Tibial nerve (tissue), 4 donors: ENCODE data around the gene TIMM22. TPM values are rescaled to one million over a fixed set of nuclear protein-coding genes. Genes with fewer than 3 reads are reported as not detected.

Experiments
- DNase-seq, 2 donors: peaks; one replicate each; pipeline ENCODE4 v3.0.0-alpha.2; 2019; ENCODE audit warnings: low spot score in 2 of 2
- H3K27ac ChIP-seq, 4 donors: fragments of 200-600 bp; sonication (generic) in 3 of 4; one replicate each; pipeline ENCODE4 v1.5.1; 2017 to 2019; ENCODE audit warnings: mild to moderate bottlenecking in 1 of 4
- H3K27me3 ChIP-seq, 2 donors: fragments of 200-600 bp; sonication (generic) in 1 of 2; one replicate each; pipeline versions ENCODE4 v1.5.1 to v1.6.0; 2017 to 2019
- H3K36me3 ChIP-seq, 3 donors: fragments of 200-600 bp; sonication (generic); one replicate each; pipeline ENCODE4 v1.5.1; 2018 to 2019
- H3K4me1 ChIP-seq, 4 donors: fragments of 200-600 bp; sonication (generic) in 3 of 4; one replicate each; pipeline ENCODE4 v1.5.1; 2017 to 2019
- H3K4me3 ChIP-seq, 4 donors: fragments of 200-600 bp; sonication (generic) in 3 of 4; one replicate each; pipeline ENCODE4 v1.5.1; 2017 to 2019; ENCODE audit warnings: mild to moderate bottlenecking in 1 of 4, moderate library complexity in 1 of 4
- H3K9me3 ChIP-seq, 4 donors: fragments of 200-600 bp; sonication (generic) in 3 of 4; one replicate each; pipeline ENCODE4 v1.5.1; 2017 to 2019
- EP300 ChIP-seq, 2 donors: sonication (generic); formaldehyde crosslinking; IDR thresholded peaks; one replicate each; pipeline ENCODE4 v1.6.1; 2017; ENCODE audit warnings: antibody characterized with exemption in 2 of 2, mild to moderate bottlenecking in 1 of 2
- POLR2A ChIP-seq, 2 donors: fragments of 450-650 bp; IDR thresholded peaks; one replicate each; pipeline ENCODE4 v1.6.1; 2017; ENCODE audit warnings: antibody characterized with exemption in 2 of 2, mild to moderate bottlenecking in 2 of 2, moderate library complexity in 2 of 2
- WGBS, 2 donors: methylation state at CpG; one replicate each; pipeline ENCODE4 v1.1.5; 2018; 5-methylcytosine and 5-hydroxymethylcytosine counted together
- total RNA-seq, 4 donors: library from RNA; depleted of rRNA; stranded (reverse); fragments of >200 nt; gene quantifications; one replicate each; pipeline ENCODE4 v1.1.0, GENCODE V29; 2016
- TF ChIP-seq, protein P1 (sequence below), 5 experiments: fragments of 200-600 bp in 3 of 5; fragments of 450-650 bp in 2 of 5; sonication (generic) in 3 of 5; IDR thresholded peaks; one replicate each; pipeline ENCODE4 v1.5.1; 2016 to 2019; ENCODE audit warnings: antibody characterized with exemption in 5 of 5, mild to moderate bottlenecking in 3 of 5, moderate library complexity in 2 of 5

The TIMM22 gene
- total RNA-seq, 4 donors from 2014 or later = 11.1 to 18.4 (median 14.7) TPM

DNA sequence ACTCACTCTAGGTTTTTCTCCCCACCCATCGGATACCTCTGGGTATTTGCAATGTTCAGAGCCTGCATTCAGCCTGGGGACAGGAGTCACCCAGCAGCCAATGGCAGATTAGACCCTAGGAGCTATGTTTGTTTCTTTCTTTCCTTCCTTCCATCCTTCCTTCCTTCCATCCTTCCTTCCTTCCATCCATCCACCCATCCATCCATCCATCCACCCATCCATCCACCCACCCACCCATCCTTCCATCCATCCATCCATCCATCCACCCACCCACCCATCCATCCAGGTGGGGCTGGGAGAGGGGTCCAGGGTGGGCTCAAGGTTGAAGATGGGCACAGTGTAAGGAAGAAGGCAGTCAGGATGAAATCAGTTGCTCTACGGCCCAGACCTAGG is 39.9 kb downstream of the TIMM22 start:
- H3K4me3 ChIP-seq = no peak overlapping the region
- no peaks in the 10 kb centered on the region for H3K36me3 ChIP-seq
- H3K27me3 ChIP-seq = no peaks in the 10 kb centered on the region
- DNase-seq = no peak
- H3K9me3 ChIP-seq = no peaks in the 10 kb centered on the region
- H3K27ac ChIP-seq = peak overlapping the region in 1 of 4 donors; percentile 88
- WGBS, 2 donors = 86 to 97% methylated on average over 2 of the region's 2 CpGs
- H3K4me1 ChIP-seq = peaks cover 0 to 69% (median 18%) of the 10 kb centered on the region in 4 donors
- TF ChIP-seq EP300 (IDR thresholded peaks at IDR 0.05) (no peak), POLR2A (IDR thresholded peaks at IDR 0.05) (no peak)
- TF ChIP-seq, protein P1, sequence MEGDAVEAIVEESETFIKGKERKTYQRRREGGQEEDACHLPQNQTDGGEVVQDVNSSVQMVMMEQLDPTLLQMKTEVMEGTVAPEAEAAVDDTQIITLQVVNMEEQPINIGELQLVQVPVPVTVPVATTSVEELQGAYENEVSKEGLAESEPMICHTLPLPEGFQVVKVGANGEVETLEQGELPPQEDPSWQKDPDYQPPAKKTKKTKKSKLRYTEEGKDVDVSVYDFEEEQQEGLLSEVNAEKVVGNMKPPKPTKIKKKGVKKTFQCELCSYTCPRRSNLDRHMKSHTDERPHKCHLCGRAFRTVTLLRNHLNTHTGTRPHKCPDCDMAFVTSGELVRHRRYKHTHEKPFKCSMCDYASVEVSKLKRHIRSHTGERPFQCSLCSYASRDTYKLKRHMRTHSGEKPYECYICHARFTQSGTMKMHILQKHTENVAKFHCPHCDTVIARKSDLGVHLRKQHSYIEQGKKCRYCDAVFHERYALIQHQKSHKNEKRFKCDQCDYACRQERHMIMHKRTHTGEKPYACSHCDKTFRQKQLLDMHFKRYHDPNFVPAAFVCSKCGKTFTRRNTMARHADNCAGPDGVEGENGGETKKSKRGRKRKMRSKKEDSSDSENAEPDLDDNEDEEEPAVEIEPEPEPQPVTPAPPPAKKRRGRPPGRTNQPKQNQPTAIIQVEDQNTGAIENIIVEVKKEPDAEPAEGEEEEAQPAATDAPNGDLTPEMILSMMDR (IDR thresholded peaks at IDR 0.05) = no peak

DNA sequence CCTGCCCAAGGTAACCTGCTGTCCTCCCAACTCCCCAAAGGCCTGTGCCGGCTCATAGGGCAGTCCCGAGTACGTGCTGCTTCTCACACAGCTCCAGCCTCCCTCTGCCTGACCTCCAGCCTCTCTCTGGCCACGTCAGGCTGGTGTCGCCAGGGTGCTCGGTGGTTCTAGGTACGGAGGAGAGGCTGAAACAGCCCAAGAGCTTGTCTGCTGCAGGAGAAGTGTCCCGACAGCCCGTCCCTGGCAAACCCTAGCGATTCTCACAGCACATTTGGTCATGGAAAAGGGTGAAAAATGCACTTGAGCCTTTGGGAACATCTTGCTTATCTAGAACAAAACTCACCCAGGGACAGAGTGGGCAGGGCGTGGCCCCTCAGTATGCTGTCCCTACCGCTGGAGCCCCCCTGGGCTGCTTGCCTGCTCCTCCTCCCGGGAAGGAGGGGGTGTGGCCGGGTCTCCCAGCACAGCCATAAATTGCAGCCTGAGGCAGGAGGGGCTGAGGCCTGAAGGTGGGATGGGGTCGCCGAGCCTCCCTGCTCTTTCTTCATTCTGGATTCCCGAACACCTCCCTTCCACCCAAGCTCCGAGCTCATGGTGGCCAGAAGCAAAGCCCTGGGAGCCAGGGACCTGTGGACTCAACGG is 40.4 kb downstream of the TIMM22 start:
- Histone ChIP-seq H3K27ac (peak overlapping the region in 1 of 4 donors; percentile 88), H3K4me3 (no peak overlapping the region), H3K4me1 (peaks cover 0 to 64% (median 18%) of the 10 kb centered on the region in 4 donors), H3K27me3 (no peaks in the 10 kb centered on the region), H3K9me3 (no peaks in the 10 kb centered on the region), H3K36me3 (peaks cover 0 to 2% (median 0%) of the 10 kb centered on the region in 3 donors)
- WGBS, 2 donors = 81 to 83% methylated on average over 18 to 19 of the region's 19 CpGs
- no peak for DNase-seq
- no peak for TF ChIP-seq EP300 (IDR thresholded peaks at IDR 0.05)
- TF ChIP-seq, protein P1 (IDR thresholded peaks at IDR 0.05) = no peak
- no peak for TF ChIP-seq POLR2A (IDR thresholded peaks at IDR 0.05)

DNA sequence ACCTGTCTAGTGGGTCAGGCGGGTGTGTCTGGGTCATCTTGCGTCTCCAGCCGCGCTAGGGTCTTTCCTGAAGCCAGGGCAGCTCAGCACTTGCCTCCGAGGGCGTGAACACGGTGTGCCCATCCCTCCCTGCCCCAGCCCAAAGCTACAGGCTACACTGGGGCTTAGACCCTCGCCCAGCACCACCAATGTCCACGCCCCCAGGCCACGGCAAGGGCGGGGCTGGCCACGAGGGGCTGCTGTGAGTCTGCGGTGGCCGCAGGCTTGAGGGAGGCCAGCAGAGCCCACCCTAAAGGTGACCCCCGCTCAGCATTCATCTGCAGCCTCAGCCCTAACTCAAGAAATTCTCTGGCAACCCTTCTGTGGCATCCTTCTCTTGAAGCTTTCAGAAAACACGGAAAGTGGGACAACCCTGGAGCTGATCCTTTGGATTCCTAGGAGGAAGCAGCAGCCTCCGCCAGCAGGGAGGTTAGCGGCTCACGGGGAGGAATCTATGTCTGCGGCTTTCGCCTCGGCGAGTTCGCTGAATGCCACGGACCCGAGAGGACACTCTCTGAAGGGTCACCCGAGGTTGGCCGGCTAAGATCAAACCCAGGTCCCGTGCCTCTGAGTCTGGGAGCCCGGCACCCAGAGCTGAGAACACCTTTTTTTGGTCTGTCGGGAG is 41.7 kb downstream of the TIMM22 start:
- H3K4me1 ChIP-seq = peaks cover 0 to 66% (median 18%) of the 10 kb centered on the region in 4 donors
- H3K27ac ChIP-seq = peak overlapping the region; percentile 78 to 88 (median 86)
- no peak for DNase-seq
- TF ChIP-seq POLR2A (IDR thresholded peaks at IDR 0.05) (no peak), EP300 (IDR thresholded peaks at IDR 0.05) (no peak)
- TF ChIP-seq, protein P1 (IDR thresholded peaks at IDR 0.05) = no peak
- no peak overlapping the region for H3K4me3 ChIP-seq
- H3K27me3 ChIP-seq = no peaks in the 10 kb centered on the region
- H3K36me3 ChIP-seq = peaks cover 0 to 7% (median 0%) of the 10 kb centered on the region in 3 donors
- no peaks in the 10 kb centered on the region for H3K9me3 ChIP-seq
- 83% methylated on average over 27 to 28 of the region's 31 CpGs for WGBS, 2 donors

DNA sequence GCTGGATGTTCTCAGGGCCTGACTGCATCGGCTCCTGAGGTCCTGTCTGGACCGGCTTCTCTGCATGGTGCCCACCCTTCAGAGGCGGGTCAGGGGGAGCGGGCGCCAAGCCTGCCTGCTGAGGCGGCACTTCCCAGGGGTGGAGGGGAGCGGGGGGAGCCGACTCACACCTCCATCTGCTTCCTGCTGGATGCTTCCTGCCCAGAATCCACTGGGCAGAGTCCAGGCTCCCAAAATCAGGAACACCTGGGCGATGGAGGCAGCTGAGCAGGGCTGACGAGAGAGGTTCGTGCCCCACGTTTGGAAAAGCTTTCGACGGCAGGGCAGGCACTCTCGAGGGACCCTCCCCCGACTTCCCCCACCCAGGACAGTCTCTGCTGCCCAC is 42.2 kb downstream of the TIMM22 start:
- TF ChIP-seq POLR2A (IDR thresholded peaks at IDR 0.05) (no peak), EP300 (IDR thresholded peaks at IDR 0.05) (no peak)
- TF ChIP-seq, protein P1 (IDR thresholded peaks at IDR 0.05) = no peak
- H3K27ac ChIP-seq = peak overlapping the region; percentile 78 to 88 (median 86)
- no peaks in the 10 kb centered on the region for H3K9me3 ChIP-seq
- peak overlapping the region in 1 of 4 donors; percentile 31 for H3K4me3 ChIP-seq
- H3K4me1 ChIP-seq = peaks cover 0 to 71% (median 18%) of the 10 kb centered on the region in 4 donors
- no peak for DNase-seq
- H3K36me3 ChIP-seq = peaks cover 0 to 7% (median 0%) of the 10 kb centered on the region in 3 donors
- 59 to 67% methylated on average over 3 to 15 of the region's 16 CpGs for WGBS, 2 donors
- no peaks in the 10 kb centered on the region for H3K27me3 ChIP-seq
